Fibroblast of gingiva (primary cell): ENCODE data around the gene GARIN1A.

ENCODE experiments used
- DNase-seq: peaks from one replicate; pipeline ENCODE4 v3.0.0-alpha.2; 2011; ENCODE audit warnings: low read depth

The GARIN1A gene

GRCh38 chr7:128714701-128715495 lies 42.8 kb downstream of the GARIN1A start:
- no peak for DNase-seq

DNA sequence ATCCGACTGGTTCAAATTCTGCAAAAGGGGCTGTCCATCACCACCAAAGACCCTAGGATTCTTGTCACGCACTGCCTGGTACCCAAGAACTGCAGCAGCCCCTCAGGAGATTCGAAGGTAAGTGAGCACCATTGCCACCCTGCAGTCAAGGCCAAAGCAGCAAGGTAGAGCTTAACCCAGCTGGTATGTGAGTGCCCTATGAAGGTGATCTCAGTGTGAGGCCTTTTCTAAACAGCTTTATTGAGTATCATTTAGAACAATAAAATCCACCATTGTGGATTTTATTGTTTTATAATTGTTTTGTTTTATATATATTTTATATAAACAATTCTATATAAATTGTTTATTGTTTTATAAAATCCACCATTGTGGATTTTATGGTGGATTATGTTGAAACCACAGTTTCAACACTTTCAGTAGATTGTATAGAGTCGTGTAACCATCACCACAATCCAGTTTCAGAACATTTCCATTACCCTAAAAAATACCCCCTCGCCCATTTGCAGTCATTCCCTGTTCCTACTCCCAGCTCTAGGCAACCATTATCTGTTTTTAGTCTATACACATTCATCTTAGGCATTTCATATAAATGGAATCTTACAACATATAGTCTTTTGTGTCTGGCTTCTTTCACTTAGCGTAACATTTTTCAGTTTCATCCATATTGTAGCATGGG lies 47.0 kb downstream of the GARIN1A start:
- DNase-seq = no peak

DNA sequence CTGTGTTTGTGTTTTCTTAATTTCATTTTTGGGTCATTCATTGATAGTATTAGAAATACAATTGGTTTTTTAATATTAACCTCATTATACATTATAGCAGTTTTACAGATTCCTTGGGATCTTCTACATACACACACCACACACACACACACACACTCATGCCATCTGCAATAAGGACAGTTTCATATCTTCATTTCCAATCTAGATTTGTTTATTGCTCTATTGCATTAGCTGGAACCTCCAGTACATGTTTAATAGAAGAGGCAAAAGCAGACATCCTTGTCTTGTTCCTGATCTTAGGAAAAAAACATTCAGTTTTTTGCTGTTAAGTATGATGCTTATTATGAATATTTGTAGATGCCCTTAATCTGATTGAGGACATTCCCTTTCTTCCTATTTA lies 49.3 kb downstream of the GARIN1A start:
- no peak for DNase-seq
